GM20431 (cell line): Measurements from ENCODE around the gene GLRX5.
"Not testable (repeated sequence)": the region's sequence is repeated elsewhere in the genome, so short reads cannot be mapped to it uniquely, and the experiment has no call there.

Experiments used
- in situ Hi-C: fragments of 300-500 bp; cut with MseI, MboI; formaldehyde crosslinking; loops from one replicate; pipeline ENCODE4 v1.15.0; 2020; ENCODE audit warnings: low sequenced_read_pairs; ENCODE audit not compliant: unreplicated experiment

GLRX5 gene

DNA sequence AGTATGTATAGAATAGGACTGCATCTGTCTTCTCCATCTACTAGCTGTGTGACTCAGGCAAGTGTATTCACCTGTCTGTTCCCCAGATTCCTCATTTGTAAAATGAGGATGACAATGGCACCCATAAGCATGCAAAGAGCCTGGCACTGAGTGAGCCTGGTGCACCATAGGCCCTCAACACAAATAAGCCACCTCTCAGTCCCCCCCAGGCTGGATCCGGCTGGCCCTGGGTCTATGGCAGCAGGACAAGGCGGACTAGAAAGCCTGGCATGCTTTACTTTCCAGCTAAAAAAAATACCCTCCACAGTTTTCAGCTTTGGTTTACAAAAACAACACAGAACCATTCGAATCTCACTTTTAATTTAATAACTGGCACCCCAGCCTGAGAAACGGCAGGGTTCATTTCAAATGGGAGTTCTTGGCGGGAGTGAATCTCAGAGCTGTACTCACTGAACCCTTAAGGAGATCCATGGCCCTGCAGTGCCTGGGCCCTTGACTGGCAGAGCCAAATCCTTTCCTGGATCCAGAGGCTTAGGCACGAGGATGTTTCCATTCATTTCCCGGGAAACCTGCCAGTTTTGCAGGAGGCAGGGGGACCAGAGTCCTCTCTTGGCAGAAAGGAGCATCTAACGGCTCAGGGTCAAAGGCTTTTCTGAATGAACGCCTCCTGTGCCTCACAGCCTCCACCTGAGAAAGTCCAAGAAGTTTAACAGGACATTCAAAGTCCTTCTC is 36.1 kb upstream of the GLRX5 start:
- in situ Hi-C loops, result no loop called here

DNA sequence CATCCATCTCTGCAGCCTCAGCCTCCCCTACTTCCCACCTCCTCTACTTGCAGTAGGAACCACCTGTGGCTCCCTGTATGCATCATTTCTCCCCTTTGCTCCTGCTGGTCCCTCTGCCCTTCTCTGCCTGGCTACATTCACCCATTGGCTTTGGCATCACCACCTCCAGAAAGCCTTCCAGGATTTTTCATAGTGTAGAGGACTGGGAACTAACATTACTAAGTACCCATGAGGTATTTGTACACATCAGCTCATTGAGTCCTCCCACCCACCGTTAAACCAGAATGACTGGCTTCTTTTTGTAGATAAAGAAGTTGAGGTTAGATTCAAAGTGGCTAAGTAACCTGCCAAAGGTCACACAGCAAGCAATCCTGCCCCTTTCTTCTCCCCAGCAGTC is 35.5 kb upstream of the GLRX5 start:
- in situ Hi-C loops, result no loop called here

DNA sequence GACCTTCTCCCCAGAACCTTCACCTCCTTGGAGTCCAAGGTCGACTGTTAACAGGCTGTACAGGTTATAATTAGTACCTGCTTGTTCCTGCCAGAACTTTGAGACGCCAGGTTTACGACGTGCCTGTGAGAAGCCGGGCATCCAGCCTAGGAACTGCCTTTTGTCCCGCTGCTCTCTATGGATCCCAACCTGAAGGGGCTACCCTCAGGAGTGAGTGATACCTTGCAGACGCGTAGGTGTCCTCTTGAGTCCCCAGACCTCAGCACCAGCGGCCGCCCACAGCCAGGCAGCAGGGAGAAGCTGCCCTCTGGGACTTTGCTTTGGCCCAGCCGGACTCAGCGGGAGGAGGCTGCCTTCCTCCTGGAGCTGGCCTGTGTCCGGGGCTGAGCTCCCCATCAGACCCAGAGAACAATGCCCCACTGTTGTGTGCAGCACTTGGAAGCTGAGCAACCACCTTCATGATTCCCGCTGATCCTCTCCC is 34.6 kb upstream of the GLRX5 start:
- in situ Hi-C loops, result no loop called here

DNA sequence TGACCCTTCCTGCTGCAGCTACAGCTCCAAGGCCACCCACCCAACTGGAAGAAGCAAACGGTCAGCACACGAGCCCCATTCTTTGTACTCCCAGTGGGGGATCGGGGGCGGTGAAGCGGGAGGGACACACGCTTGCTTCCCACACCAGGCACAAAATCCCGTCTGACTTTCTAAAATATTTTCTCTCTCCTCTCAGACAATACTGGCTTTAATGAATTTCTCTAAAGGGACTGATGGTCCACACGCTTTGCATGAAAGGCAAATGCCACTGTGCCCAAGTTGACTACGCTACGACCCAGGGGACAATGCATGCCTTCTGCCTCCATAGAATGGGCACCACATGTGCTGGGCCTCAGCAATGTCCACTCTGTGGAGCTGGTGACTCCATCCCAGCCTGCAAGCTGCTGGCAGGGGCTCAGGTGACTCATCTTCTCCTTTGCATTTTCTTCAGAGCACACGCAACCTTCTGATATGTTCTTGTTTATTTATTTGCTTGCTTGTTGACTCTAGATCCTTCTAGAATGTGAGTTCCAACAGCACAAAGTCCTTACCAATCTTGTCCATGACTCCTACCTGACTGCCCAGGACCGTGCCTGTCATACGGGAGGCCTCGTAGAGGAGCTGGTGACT is 34.0 kb upstream of the GLRX5 start:
- in situ Hi-C loops, result no loop called here

DNA sequence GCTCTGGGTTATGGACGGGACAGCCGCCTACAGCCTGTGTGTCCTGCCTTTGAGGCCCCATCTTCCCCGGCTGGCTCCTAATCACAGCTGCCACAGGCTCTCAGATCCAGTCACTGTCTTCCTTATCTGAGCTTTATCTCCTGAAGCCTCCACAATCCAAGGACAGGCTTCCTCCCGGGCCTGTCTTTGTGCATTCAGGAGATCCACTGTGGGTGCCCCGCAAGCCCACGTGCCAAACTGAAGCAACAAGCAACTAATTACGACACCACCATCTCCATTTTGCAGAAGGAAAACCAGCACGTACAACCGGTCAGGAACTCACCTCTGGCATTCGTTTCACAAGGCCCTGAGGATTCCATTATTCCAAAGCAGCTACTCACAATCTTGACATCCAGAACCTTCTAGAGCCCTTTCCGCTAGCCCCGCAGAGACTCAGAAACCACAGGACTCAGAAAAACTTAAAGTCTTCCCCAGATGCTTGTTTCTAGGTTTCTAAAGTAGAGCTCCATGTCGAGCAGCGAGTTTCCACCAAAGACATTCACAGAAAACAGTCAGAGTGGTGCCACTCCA is 32.4 kb upstream of the GLRX5 start:
- in situ Hi-C loops, result no loop called here

DNA sequence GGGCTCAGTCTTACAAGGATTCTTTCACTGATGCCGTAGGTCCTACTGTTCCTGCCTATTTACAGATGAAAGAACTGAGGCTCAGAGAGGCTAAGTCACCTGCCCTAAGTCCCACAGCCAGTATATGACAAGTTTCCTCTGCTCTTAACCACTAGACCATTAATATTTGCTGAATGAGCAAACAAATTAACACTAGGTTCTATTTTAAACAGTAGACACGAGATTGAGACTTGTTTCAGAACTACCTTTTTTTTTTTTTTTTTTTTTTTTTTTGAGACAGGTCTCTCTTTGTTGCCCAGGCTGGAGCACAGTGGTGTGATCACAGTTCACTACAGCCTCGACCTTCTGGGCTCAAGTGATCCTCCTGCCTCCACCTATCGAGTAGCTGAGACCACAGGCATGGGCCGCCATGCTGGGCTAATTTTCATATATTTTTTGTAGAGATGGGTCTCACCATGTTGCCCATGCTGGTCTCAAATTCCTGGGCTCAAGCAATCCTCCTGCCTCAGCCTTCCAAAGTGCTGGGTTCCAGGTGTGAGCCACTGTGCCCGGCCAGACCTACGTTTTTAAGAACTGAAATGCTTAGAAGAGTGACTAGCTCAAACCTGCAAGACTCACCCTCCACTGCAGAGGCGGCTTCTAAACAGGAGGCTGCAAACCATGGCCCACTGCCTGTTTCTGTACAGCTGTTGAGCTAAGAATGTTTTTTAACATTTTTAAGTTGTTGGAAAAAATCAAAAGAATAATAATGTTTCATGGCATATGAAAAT is 31.3 kb upstream of the GLRX5 start:
- in situ Hi-C loops, result no loop called here

DNA sequence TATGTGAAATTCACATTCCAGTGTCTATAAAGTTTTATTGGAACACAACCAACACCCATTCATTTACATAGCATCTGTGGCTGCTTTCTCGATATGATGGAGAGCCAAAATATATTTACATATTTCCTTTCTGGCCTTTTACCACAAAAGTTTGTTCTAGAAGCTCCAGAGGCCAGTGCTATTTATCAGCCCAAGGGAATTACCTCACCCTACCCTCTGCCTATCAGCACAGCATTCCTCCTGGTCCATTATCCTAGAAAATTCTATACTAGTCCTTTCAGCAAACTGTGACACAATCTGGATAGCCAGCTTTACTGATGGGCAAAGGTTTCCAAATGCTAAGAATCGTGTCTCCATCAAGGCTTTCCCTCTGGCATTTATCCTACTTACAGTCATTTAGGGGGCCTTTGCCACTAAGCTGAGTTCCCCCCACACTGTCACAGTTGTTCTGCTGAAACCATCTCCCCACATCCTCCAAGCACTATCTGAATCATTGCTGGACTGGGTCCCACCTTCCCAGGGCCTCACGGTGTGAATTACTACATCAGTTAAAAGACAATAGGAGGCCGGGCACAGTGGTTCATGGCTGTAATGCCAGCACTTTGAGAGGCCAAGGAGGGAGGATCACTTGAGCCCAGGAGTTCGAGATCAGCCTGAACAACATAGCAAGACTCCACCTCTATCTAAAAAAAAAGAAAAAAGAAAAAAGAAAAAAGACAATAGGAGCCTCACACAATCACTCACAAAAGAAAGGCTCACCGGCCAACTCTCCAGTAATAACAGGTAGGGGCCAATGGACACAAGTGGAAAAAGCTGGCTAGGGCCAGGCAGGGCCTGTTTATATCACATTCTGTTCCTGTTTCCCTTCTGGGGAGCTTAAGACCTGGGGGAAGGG is 30.5 kb upstream of the GLRX5 start:
- in situ Hi-C loops, result no loop called here

DNA sequence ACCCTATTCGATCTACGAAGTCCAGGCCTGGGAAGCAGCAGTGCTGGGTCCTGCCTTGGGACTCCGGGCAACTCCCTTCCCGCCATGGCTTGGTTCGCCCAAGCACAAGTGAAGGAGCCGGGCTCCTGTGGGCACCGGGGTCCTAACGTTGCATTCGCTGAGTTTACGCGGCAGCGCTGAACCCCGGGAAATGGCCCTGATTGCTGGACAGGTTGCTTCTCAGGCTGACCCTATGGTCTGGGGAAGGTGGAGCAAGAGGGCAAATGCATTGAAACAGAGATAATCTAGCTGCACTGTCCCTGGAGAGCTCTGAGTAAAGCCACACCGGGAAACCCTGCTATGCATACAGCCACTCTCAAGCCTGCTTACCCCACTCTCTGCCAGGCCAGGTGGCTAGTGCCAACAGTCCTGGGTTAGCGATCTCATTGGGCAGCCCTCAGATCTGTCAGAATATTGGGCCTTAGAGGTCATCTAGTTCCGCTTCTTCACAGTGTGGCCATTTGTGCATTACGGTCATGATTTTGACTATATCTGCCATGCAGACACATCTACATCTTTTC is 29.7 kb upstream of the GLRX5 start:
- in situ Hi-C loops, result no loop called here

DNA sequence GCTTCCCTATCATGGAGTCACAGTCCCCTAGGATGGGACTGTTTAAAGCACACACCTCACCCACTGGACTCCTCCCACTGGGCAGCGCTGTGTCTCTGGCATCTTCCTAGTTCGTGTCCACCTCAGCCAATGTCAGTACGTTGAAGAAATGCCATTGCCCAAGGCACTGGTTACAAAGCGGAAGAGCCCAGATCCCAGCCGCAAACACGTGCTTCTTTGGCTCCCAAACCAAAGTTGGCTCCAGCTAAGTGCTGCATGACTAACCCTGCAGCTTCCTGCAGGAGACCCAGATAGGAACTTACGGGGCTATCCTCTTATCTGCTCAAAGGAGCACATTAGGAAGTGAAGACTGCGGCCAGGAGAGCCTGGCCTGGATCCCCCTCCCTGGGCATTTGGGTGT is 27.7 kb upstream of the GLRX5 start:
- in situ Hi-C loops, result no loop called here

DNA sequence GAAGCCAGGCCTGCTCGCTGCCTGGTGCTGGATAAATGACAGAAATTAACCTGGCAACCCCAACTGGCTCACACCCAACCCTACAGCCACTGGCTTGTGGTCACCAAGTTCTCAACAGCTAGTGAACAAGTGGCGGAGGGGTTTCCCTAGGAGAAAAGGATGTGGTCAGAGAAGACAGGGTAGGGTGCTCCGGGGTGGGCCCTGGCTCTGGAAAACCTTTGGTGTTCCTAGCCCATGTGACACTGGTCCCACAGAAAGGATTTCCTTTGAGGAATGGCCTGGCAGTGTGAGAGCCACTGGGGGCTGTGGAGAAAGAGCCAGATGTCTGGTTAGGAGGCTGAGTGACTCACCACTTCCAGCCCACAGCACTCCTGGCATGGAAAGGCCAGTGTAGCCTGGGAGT is 27.1 kb upstream of the GLRX5 start:
- in situ Hi-C loops, result no loop called here

DNA sequence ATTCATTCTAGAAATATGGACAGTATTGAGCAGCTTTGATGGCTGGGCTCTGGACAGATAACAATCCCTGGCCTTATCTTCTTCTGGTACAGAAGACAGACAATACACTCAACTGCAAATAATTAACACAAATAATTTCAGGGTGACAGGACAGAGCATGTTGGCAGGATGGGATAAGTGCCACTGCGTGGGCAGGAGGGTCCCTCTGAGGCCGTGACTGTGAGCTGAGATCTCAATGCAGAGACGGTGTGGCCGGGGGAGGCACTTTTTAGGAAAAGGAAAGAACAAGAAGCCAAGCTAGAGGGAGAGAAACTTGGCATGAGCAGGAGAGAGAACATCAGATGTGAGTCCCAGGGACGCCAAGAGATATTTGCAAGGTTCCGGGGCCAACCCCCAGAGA is 26.5 kb upstream of the GLRX5 start:
- in situ Hi-C loops, result no loop called here

DNA sequence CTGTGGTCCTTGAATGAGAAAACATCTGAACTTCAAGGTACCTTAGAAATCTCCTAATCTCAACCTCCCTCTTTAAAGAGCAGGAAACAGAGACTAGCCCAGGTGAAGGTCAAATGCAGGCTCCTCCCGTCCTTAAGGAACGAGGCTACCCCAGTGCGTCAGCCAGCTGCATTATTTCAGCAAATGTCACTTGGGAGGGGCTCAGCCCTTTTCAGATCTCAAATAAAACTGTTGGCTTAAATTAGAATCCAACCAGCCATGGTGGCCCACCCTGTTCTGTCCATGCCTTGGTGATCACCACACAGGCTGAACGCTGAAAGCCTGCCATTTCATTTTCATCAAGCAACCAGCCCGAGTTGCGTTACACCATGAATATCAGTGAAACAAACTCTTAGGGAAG is 25.4 kb upstream of the GLRX5 start:
- in situ Hi-C loops, result no loop called here

DNA sequence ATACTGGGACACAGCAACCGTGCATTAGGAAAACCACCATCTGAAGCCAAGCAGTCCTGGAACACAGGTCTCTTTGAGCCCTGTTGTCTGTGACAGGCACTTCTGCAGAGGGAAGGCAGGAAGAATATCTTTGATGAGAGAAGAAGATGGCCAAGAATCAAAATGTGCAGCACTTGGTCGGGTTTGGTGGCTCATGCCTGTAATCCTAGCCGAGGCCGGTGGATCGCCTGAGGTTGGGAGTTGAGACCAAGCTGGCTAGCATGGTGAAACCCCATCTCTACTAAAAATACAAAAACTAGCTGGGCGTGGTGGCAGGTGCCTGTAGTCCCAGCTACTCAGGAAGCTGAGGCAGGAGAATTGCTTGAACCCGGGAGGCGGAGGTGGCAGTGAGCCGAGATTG is 24.5 kb upstream of the GLRX5 start:
- in situ Hi-C loops, result not testable (repeated sequence)

DNA sequence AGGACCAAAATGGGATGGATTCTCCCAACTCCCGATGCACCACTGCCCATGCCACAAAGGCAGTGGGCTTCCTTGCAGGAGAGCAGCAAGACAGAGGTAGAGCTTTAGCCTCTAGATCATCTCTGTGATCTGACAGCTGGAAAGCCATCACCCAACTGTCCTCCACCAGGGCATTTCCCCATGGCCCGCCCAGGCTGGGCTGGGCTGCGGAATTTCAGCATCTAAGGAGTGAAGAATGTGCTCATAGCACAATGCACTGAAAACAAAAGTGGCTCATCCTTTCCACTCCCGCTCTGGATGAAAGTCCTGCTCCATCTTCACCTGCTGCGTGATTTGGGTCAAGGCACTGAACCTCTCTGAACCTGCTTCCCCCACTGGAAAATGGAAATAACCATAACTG is 24.0 kb upstream of the GLRX5 start:
- in situ Hi-C loops, result no loop called here

DNA sequence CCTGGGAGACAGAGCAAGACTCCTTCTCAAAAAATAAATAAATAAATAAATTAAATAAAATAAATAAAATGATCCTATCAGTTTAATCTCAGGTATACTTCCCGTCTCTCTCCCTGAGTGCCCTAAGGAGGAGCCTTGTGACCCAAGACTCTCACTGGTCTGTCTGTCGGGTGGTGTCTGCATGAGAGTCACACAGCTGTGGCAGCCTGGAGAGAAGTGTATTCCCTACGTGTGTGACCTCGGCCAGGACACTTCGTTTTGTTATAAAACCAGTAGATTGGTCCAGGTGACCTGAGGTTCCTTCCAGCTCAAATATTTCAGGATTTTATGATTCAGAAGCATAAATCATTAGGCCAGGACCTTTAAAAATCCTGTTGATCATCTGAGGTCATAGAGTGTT is 23.2 kb upstream of the GLRX5 start:
- in situ Hi-C loops, result no loop called here

DNA sequence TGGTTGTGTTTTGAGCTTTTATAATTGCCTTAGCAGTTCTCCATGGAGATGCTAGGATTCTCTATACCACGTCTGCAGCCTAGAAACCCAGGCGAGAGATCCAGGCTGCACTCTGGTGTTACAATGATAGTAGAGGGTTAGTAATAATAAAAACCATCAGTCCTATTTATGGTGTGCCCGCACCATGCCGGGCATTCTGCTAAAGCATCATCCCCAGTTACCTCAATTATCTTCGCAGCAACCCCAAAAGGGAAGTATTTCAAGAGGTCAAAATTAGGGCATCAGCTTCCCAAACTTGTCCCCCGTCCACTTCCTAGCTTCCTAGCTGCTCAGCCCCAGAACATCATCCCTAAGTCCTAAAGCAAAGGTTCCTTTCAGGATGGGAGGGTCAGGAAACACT is 21.6 kb upstream of the GLRX5 start:
- in situ Hi-C loops, result no loop called here

DNA sequence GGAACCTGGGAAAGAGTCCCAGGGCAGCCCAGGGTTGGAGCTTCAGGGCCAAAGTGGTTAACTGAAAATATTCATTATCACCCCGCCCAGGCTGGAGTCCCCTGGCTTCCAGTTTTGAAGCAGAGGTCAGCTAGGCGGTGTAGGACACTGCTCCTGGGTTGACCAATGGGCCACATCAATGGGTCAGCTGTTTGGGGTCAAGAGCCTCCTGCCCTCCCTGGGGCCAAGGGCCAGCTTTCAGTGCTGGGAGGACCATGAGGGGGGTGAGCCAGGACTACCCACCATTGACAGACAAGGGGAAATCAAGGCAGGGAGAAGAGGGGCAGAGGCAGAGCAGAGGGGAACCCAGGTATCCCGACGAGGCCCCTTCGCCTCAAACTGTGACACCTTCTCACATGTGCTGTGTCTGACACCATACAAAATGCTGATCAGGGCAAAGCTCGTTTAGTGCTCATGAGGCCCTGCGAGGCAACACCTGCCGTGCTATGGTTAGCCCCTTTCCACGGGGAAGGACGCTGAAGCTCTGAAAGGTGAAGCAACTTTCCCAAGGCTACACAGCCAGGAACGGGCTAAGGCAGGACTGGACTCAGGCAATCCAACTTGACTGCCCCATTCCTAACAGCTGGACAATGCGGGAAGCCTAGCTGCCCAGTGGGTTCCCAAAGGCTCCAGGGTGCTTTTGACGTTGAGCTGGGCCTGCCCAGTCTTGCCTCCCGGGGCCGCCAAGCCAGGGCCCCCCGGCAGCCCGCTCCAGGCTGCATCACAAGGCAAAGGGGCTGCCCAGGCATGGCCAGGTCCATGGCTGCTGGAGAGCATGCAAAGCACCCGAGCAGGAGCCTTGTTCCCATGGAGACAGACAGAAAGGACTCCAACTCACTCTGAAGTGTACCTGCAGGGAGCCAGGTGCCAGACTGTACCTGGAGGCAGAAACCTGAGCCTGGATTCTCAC is 20.4 kb upstream of the GLRX5 start:
- in situ Hi-C loops, result no loop called here

DNA sequence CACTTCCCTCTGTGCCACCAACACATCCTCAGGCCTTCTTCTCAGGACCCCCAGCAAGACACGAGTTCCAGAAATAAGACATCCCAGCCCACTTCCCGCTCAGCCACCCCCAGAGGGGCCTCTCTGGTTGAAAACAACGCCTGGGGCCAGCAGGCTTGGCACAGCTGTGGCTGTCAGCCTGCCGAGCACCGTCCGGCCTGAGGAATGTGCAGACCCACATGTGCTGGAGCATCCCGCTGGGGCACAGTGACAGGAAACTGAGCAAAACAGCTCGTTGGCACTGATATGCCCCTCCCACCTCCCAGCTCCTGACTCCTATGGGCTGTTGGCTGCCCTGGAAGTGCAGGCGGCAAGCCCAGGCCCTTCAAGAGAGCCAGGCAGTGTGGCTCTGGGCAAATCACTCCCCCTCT is 19.8 kb upstream of the GLRX5 start:
- in situ Hi-C loops, result no loop called here
